HG02852 (cell line): ENCODE data around the gene DENND5A.

Source experiments
- ATAC-seq: cut with Tn5 transposase; IDR thresholded peaks from one replicate; pipeline ENCODE4 v1.9.1; 2021; ENCODE audit warnings: mild to moderate bottlenecking, moderate library complexity; ENCODE audit not compliant: unreplicated experiment

The DENND5A gene

GRCh38 chr11:9141186-9141585, 124.0 kb downstream of the DENND5A start:
- no peak for ATAC-seq

- ATAC-seq: no peak
Observed at GRCh38 chr11:9139628-9140357, 125.4 kb downstream of the DENND5A start.

- no peak for ATAC-seq
Observed at GRCh38 chr11:9138612-9139579, 126.3 kb downstream of the DENND5A start.

- peak; percentile 12 for ATAC-seq
Observed at GRCh38 chr11:9138133-9138453, 127.1 kb downstream of the DENND5A start.

- peak; percentile 86 for ATAC-seq
Observed at GRCh38 chr11:9137293-9138132, 127.6 kb downstream of the DENND5A start.

- no peak for ATAC-seq
Observed at GRCh38 chr11:9136741-9137140, 128.4 kb downstream of the DENND5A start.

GRCh38 chr11:9133956-9134355, 131.2 kb downstream of the DENND5A start:
- no peak for ATAC-seq

- ATAC-seq: no peak
Observed at GRCh38 chr11:9132203-9132878, 132.8 kb downstream of the DENND5A start.

GRCh38 chr11:9130297-9130696, 134.9 kb downstream of the DENND5A start:
- no peak for ATAC-seq

GRCh38 chr11:9126636-9127035, 138.5 kb downstream of the DENND5A start:
- no peak for ATAC-seq

- ATAC-seq: no peak
Observed at GRCh38 chr11:9125185-9125886, 139.8 kb downstream of the DENND5A start.

- ATAC-seq: no peak
Observed at GRCh38 chr11:9123595-9124304, 141.4 kb downstream of the DENND5A start.

- no peak for ATAC-seq
Observed at GRCh38 chr11:9121469-9121796, 143.7 kb downstream of the DENND5A start.

- ATAC-seq: no peak
Observed at GRCh38 chr11:9120664-9121468, 144.3 kb downstream of the DENND5A start.

GRCh38 chr11:9118277-9118676, 146.9 kb downstream of the DENND5A start:
- no peak for ATAC-seq

GRCh38 chr11:9112075-9112474, 153.1 kb downstream of the DENND5A start:
- no peak for ATAC-seq

- ATAC-seq: no peak
Observed at GRCh38 chr11:9109858-9110731, 155.1 kb downstream of the DENND5A start.

- no peak for ATAC-seq
Observed at GRCh38 chr11:9104580-9104979, 160.6 kb downstream of the DENND5A start.
